Measurements from ENCODE around the gene EDC4.

DNA sequence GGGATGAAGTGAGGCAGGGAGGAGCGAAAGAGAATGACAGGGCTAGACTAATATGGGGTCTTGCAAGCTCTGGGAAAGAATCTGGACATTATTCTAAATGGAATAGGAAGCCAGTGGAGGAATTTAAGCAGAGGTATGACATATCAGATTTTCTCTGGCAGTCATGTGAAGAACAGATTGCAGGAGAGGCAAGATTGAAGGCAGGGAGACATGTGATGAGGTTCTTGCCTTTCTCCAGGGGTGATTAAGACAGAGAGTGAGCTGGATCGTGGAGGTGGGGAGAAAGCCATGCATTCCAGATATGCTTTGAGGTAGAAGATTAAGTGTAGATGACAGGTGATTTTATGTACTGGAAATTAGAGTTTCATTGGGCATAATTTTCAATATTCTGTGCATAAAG is 35.0 kb upstream of the EDC4 start:
- TF ChIP-seq, protein P1, sequence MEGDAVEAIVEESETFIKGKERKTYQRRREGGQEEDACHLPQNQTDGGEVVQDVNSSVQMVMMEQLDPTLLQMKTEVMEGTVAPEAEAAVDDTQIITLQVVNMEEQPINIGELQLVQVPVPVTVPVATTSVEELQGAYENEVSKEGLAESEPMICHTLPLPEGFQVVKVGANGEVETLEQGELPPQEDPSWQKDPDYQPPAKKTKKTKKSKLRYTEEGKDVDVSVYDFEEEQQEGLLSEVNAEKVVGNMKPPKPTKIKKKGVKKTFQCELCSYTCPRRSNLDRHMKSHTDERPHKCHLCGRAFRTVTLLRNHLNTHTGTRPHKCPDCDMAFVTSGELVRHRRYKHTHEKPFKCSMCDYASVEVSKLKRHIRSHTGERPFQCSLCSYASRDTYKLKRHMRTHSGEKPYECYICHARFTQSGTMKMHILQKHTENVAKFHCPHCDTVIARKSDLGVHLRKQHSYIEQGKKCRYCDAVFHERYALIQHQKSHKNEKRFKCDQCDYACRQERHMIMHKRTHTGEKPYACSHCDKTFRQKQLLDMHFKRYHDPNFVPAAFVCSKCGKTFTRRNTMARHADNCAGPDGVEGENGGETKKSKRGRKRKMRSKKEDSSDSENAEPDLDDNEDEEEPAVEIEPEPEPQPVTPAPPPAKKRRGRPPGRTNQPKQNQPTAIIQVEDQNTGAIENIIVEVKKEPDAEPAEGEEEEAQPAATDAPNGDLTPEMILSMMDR (IDR thresholded peaks at IDR 0.05; ENCODE audit: poor library complexity), result no peak
- no peak for TF ChIP-seq EZH2 (IDR thresholded peaks at IDR 0.05; ENCODE audit: borderline replicate concordance)

All from hepatocyte (in vitro differentiated cells).